Stomach (tissue), 9 donors: ENCODE data around the gene SLC38A2. TPM values are rescaled to one million over a fixed set of nuclear protein-coding genes. Genes with fewer than 3 reads are reported as not detected.
"Not testable (repeated sequence)": the region's sequence is repeated elsewhere in the genome, so short reads cannot be mapped to it uniquely, and the experiment has no call there.

Experiments used
- DNase-seq, 2 donors: peaks; one replicate each; pipeline versions ENCODE4 v3.0.0 to v3.0.0-alpha.2; 2013 to 2019
- H3K27ac ChIP-seq, 5 donors: fragments of 200-600 bp in 4 of 5; sonication (generic) in 4 of 5; one replicate each; pipeline ENCODE4 v1.5.1; 2013 to 2019; ENCODE audit warnings: mild to moderate bottlenecking in 1 of 5, moderate library complexity in 1 of 5
- H3K27me3 ChIP-seq, 3 donors: fragments of 200-600 bp; sonication (generic); one replicate each; pipeline ENCODE4 v1.5.1; 2017 to 2019; ENCODE audit warnings: mixed run types in 1 of 3
- H3K36me3 ChIP-seq, 4 donors: fragments of 200-600 bp; sonication (generic); 1 replicate in 3 of 4; 2 replicates in 1 of 4; pipeline ENCODE4 v1.5.1; 2016 to 2019
- H3K4me1 ChIP-seq, 4 donors: fragments of 200-600 bp; sonication (generic); one replicate each; pipeline ENCODE4 v1.5.1; 2016 to 2019
- H3K4me3 ChIP-seq, 4 donors: fragments of 200-600 bp; sonication (generic) in 3 of 4; one replicate each; pipeline ENCODE4 v1.5.1; 2016 to 2019; ENCODE audit warnings: mild to moderate bottlenecking in 1 of 4
- H3K9me3 ChIP-seq, 4 donors: fragments of 200-600 bp; sonication (generic); one replicate each; pipeline ENCODE4 v1.5.1; 2016 to 2019
- EP300 ChIP-seq: sonication (generic); formaldehyde crosslinking; IDR thresholded peaks from one replicate; pipeline ENCODE4 v1.6.1; 2017; ENCODE audit warnings: antibody characterized with exemption
- POLR2A ChIP-seq, 4 donors: fragments of 450-650 bp; IDR thresholded peaks; one replicate each; pipeline ENCODE4 v1.6.1; 2016; ENCODE audit warnings: antibody characterized with exemption in 4 of 4, control low read depth in 2 of 4, mild to moderate bottlenecking in 1 of 4, moderate library complexity in 1 of 4
- POLR2AphosphoS5 ChIP-seq, 3 donors: sonication (generic); formaldehyde crosslinking; IDR thresholded peaks; one replicate each; pipeline ENCODE4 v1.6.1; 2016; ENCODE audit warnings: antibody characterized with exemption in 3 of 3
- WGBS, 5 donors: extraction: QIAGEN DNeasy Blood & Tissue Kit in 3 of 5; methylation state at CpG; one replicate each; pipeline versions ENCODE4 v1.1.5 to v1.1.7; 2013 to 2018; 5-methylcytosine and 5-hydroxymethylcytosine counted together
- intact Hi-C: fragments of 100-400 bp; cut with DNase I; formaldehyde crosslinking; loops from one replicate; pipeline ENCODE4 v1.15.1; 2023; ENCODE audit warnings: low total_unique reads
- polyA plus RNA-seq, 3 donors: library from polyadenylated mRNA; stranded (reverse); fragments of 200-250 nt; gene quantifications; one replicate each; pipeline ENCODE4 v1.2.3, GENCODE V29; 2013
- total RNA-seq, 5 donors: library from RNA; depleted of rRNA; stranded (reverse); fragments of >200 nt; gene quantifications; one replicate each; pipeline versions ENCODE4 v1.1.0 to v1.2.3, GENCODE V29; 2014 to 2016
- TF ChIP-seq, protein P1 (sequence below), 7 experiments: fragments of 450-650 bp in 4 of 7; fragments of 200-600 bp in 3 of 7; sonication (generic) in 3 of 7; IDR thresholded peaks; one replicate each; pipeline ENCODE4 v1.5.1; 2016 to 2019; ENCODE audit warnings: antibody characterized with exemption in 7 of 7, control low read depth in 2 of 7, mild to moderate bottlenecking in 1 of 7
- donor health status: healthy with polysubstance abuse.
- donor health status: Bipolar disorder and iron deficiency.
- donor health status: healthy.

SLC38A2 gene
- total and polyA plus RNA-seq, 8 donors, result 26.6 to 716 (median 157) TPM

DNA sequence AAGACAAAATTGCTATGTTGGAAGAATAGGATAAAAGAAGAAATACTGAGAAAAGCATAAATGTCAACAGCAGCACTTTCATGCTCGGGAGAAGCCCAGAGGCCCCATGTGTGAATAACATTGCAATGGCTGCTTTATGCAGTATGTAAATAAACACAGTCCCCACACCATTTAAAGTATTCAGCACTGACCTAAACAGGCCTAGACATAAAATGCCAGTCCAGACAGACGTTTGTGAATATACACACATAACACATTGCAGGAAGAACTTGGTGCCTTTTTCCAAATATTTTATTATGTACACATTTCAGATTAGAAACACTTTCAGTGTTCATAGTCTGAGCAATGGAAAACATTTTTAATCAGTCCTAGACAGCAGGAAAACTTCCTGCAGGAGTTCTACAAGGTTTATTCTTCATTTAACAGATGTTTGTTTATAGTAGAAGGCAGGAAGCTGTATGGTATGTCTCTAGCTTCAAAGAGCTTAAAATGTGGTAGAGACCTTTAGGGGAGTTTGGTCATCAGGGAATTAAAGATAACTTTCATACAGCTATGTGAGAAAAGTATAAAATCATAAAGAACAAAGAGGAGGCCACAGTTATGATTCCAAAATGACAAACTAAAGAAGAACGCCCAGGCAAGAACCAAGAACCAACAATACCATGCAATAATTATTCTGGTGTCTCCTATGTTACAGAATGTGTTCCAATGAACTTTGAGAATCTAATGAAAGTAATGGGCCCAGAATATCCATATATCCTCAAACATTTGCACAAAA is 30.6 kb upstream of the SLC38A2 start:
- Histone ChIP-seq H3K27ac (peak overlapping the region in 4 of 5 donors; percentile 42 to 72 (median 63)), H3K9me3 (no peaks in the 10 kb centered on the region), H3K36me3 (no peaks in the 10 kb centered on the region), H3K4me3 (no peak overlapping the region), H3K4me1 (peaks cover 10 to 34% (median 24%) of the 10 kb centered on the region in 4 donors), H3K27me3 (no peaks in the 10 kb centered on the region)
- intact Hi-C loops, result no loop called here
- TF ChIP-seq POLR2AphosphoS5 (IDR thresholded peaks at IDR 0.05), result no peak
- TF ChIP-seq POLR2A (IDR thresholded peaks at IDR 0.05), result no peak
- no peak for TF ChIP-seq EP300
- TF ChIP-seq, protein P1, sequence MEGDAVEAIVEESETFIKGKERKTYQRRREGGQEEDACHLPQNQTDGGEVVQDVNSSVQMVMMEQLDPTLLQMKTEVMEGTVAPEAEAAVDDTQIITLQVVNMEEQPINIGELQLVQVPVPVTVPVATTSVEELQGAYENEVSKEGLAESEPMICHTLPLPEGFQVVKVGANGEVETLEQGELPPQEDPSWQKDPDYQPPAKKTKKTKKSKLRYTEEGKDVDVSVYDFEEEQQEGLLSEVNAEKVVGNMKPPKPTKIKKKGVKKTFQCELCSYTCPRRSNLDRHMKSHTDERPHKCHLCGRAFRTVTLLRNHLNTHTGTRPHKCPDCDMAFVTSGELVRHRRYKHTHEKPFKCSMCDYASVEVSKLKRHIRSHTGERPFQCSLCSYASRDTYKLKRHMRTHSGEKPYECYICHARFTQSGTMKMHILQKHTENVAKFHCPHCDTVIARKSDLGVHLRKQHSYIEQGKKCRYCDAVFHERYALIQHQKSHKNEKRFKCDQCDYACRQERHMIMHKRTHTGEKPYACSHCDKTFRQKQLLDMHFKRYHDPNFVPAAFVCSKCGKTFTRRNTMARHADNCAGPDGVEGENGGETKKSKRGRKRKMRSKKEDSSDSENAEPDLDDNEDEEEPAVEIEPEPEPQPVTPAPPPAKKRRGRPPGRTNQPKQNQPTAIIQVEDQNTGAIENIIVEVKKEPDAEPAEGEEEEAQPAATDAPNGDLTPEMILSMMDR (IDR thresholded peaks at IDR 0.05), result no peak
- WGBS, 5 donors, result 25 to 35% (median 28%) methylated on average over 3 of the region's 3 CpGs
- peak in 1 of 2 donors; percentile 36 for DNase-seq

DNA sequence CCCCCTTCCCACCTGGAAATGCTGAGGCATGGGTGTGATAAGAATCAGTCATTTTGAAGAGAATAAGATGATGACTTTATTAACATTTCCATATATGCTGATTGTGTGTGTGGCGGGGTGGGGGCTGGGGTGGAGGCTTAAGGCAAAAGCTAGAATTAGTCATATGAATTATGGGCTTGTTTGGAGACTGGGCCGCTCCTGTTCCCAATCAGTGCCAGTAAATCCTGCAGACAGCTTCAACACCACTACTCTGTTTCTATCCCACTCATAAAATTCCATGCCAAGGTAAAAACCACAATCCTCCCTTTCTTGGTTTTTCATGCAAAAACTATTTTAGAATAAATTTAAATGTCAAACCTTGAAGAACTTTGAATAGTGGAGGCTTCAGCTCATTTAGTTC is 29.9 kb upstream of the SLC38A2 start:
- Histone ChIP-seq H3K4me1 (peaks cover 10 to 34% (median 24%) of the 10 kb centered on the region in 4 donors), H3K4me3 (no peak overlapping the region), H3K36me3 (no peaks in the 10 kb centered on the region), H3K9me3 (no peaks in the 10 kb centered on the region), H3K27me3 (no peaks in the 10 kb centered on the region), H3K27ac (peak overlapping the region in 4 of 5 donors; percentile 43 to 72 (median 63))
- intact Hi-C loops, result no loop called here
- TF ChIP-seq, protein P1 (IDR thresholded peaks at IDR 0.05), result no peak
- TF ChIP-seq POLR2AphosphoS5 (IDR thresholded peaks at IDR 0.05) (no peak), EP300 (no peak), POLR2A (IDR thresholded peaks at IDR 0.05) (no peak)
- DNase-seq, result peak in 1 of 2 donors; percentile 55
- WGBS, 5 donors, result 36 to 69% (median 60%) methylated on average over 2 of the region's 2 CpGs

DNA sequence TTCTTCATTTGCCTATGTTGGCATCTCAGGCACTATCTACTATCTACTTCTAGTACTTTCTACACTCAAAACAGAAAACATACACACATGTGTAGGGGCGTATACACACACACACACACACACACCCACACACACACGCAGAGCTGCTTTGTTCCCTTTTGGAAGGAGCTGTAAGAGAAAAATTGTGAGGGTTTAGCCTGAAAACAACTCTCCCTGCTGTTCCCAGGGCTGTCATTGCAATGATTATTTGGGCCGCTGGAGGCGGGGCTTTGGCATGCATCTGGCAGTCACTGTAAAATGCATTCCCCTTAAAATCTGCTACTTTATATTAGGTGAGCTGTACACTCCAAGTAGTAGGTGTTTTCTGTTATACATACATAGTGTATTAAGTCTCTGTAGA is 29.1 kb upstream of the SLC38A2 start:
- H3K36me3 ChIP-seq, result no peaks in the 10 kb centered on the region
- H3K27ac ChIP-seq, result peak overlapping the region in 3 of 5 donors; percentile 43 to 72 (median 67)
- H3K27me3 ChIP-seq, result no peaks in the 10 kb centered on the region
- 21 to 42% (median 22%) methylated on average over 4 of the region's 4 CpGs for WGBS, 5 donors
- H3K4me1 ChIP-seq, result peaks cover 10 to 34% (median 24%) of the 10 kb centered on the region in 4 donors
- TF ChIP-seq, protein P1 (IDR thresholded peaks at IDR 0.05), result peak in 3 of 7 experiments; percentile 13 to 23 (median 19)
- TF ChIP-seq POLR2AphosphoS5 (IDR thresholded peaks at IDR 0.05), result no peak
- no peak for TF ChIP-seq POLR2A (IDR thresholded peaks at IDR 0.05)
- no peak for TF ChIP-seq EP300
- no peak overlapping the region for H3K4me3 ChIP-seq
- intact Hi-C loops, result no loop called here
- peak in 1 of 2 donors; percentile 71 for DNase-seq
- no peaks in the 10 kb centered on the region for H3K9me3 ChIP-seq

DNA sequence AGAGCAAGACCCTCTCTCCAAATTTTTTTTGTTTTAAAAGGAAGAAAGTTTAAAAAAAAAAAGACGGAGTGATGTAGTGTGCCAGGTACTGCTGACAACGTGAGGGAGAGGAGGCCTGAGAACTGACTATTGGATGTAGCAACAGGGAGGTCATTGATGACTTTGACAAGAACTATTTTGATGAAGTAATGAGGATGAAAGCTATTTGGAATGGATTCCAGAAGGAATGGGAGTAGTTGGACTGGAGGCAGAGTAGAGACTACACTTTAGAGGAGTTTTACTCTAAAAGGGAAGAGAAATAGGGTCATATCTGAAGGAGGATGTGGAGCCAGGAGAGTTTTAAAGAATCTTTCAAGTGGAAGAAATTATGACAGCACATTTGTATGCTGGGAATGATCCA is 27.8 kb upstream of the SLC38A2 start:
- intact Hi-C loops, result no loop called here
- Histone ChIP-seq H3K27me3 (no peaks in the 10 kb centered on the region), H3K4me3 (no peak overlapping the region), H3K4me1 (peaks cover 10 to 34% (median 24%) of the 10 kb centered on the region in 4 donors), H3K27ac (no peak overlapping the region), H3K9me3 (no peaks in the 10 kb centered on the region), H3K36me3 (no peaks in the 10 kb centered on the region)
- TF ChIP-seq POLR2AphosphoS5 (IDR thresholded peaks at IDR 0.05) (no peak), EP300 (no peak), POLR2A (IDR thresholded peaks at IDR 0.05) (no peak)
- TF ChIP-seq, protein P1 (IDR thresholded peaks at IDR 0.05), result no peak
- 83 to 100% (median 94%) methylated on average over 2 of the region's 2 CpGs for WGBS, 5 donors
- no peak for DNase-seq

DNA sequence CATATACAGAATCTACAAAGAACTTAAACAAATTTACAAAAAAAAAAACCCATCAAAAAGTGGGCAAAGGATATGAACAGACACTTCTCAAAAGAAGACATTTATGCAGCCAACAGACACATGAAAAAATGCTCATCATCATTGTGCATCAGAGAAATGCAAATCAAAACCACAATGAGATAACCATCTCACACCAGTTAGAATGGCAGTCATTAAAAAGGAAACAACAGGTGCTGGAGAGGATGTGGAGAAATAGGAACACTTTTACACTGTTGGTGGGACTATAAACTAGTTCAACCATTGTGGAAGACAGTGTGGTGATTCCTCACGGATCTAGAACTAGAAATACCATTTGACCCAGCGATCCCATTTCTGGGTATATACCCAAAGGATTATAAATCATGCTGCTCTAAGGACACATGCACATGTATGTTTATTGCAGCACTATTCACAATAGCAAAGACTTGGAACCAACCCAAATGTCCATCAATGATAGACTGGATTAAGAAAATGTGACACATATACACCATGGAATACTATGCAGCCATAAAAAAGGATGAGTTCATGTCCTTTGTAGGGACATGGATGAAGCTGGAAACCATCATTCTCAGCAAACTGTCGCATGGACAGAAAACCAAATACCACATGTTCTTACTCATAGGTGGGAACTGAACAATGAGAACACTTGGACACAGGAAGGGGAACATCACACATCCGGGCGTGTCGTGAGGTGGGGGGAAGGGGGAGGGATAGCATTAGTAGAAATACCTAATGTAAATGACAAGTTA is 27.1 kb upstream of the SLC38A2 start:
- 93 to 96% (median 96%) methylated on average over 6 of the region's 6 CpGs for WGBS, 5 donors
- H3K36me3 ChIP-seq, intact Hi-C loops, H3K27me3 ChIP-seq, H3K27ac ChIP-seq, H3K9me3 ChIP-seq, H3K4me3 ChIP-seq, DNase-seq: not testable (repeated sequence)
- H3K4me1 ChIP-seq, result peaks cover 10 to 34% (median 24%) of the 10 kb centered on the region in 4 donors
